ENCODE data around the gene SV2C. TPM values are rescaled to one million over a fixed set of nuclear protein-coding genes. Genes with fewer than 3 reads are reported as not detected.
A peak's percentile ranks its signal among the peaks of the same experiment; 100 is the strongest.

Gene SV2C
- total and polyA plus RNA-seq, 2 donors (not counting 1 experiment from before 2014, with no cell fraction given) = not detected

GRCh38 chr5:76269259-76269931, 186.2 kb downstream of the SV2C start:
- DNase-seq (ENCODE audit: low read depth in 2 of 2) = peak in 1 of 2 donors; percentile 10
- Histone ChIP-seq H3K4me3 (replicated peaks in 1 of 4; ENCODE audit: control extremely low read depth in 1 of 4, insufficient read depth in 1 of 4, low read depth in 3 of 4, low read length in 4 of 4) (no peak overlapping the region), H3K9ac (ENCODE audit: insufficient read depth, low read length) (no peak overlapping the region), H4K20me1 (ENCODE audit: control insufficient read depth, extremely low read depth, insufficient read depth, low read length) (no peaks in the 10 kb centered on the region), H3K27ac (ENCODE audit: insufficient read depth, low read length) (no peak overlapping the region), H3K4me2 (ENCODE audit: extremely low read depth, insufficient read depth, low read length) (no peak overlapping the region), H2AFZ (ENCODE audit: low read length) (no peak overlapping the region), H3K27me3 (ENCODE audit: control insufficient read depth, insufficient read depth, low read length) (no peaks in the 10 kb centered on the region), H3K79me2 (ENCODE audit: control insufficient read depth, insufficient read depth, low read length) (no peaks in the 10 kb centered on the region), H3K36me3 (ENCODE audit: control insufficient read depth, insufficient read depth, low read length) (no peaks in the 10 kb centered on the region), H3K9me3 (ENCODE audit: control insufficient read depth, insufficient read depth, low read depth, low read length) (no peaks in the 10 kb centered on the region), H3K4me1 (ENCODE audit: control insufficient read depth, extremely low read depth, insufficient read depth, low read length) (no peaks in the 10 kb centered on the region)
- TF ChIP-seq CTCF (conservative IDR thresholded peaks at IDR 0.05 in 1 of 2, IDR thresholded peaks at IDR 0.05 in 1 of 2; ENCODE audit: low read depth in 1 of 2, low read length in 2 of 2) = no peak
- TF ChIP-seq EZH2 (IDR thresholded peaks at IDR 0.05; ENCODE audit: low read length, missing control alignments) = no peak

GRCh38 chr5:76269932-76270610, 186.9 kb downstream of the SV2C start:
- peak in 1 of 2 donors; percentile 30 for DNase-seq (ENCODE audit: low read depth in 2 of 2)
- no peak overlapping the region for H2AFZ ChIP-seq (ENCODE audit: low read length)

More at GRCh38 chr5:76269932-76270610, 186.9 kb downstream of the SV2C start:
- Histone ChIP-seq H3K4me2 (ENCODE audit: extremely low read depth, insufficient read depth, low read length) (no peak overlapping the region), H3K9me3 (ENCODE audit: control insufficient read depth, insufficient read depth, low read depth, low read length) (no peaks in the 10 kb centered on the region), H4K20me1 (ENCODE audit: control insufficient read depth, extremely low read depth, insufficient read depth, low read length) (no peaks in the 10 kb centered on the region), H3K4me3 (replicated peaks in 1 of 4; ENCODE audit: control extremely low read depth in 1 of 4, insufficient read depth in 1 of 4, low read depth in 3 of 4, low read length in 4 of 4) (no peak overlapping the region), H3K27me3 (ENCODE audit: control insufficient read depth, insufficient read depth, low read length) (no peaks in the 10 kb centered on the region), H3K4me1 (ENCODE audit: control insufficient read depth, extremely low read depth, insufficient read depth, low read length) (no peaks in the 10 kb centered on the region), H3K36me3 (ENCODE audit: control insufficient read depth, insufficient read depth, low read length) (no peaks in the 10 kb centered on the region), H3K27ac (ENCODE audit: insufficient read depth, low read length) (no peak overlapping the region), H3K79me2 (ENCODE audit: control insufficient read depth, insufficient read depth, low read length) (no peaks in the 10 kb centered on the region), H3K9ac (ENCODE audit: insufficient read depth, low read length) (no peak overlapping the region)
- no peak for TF ChIP-seq EZH2 (IDR thresholded peaks at IDR 0.05; ENCODE audit: low read length, missing control alignments)
- TF ChIP-seq CTCF (conservative IDR thresholded peaks at IDR 0.05 in 1 of 2, IDR thresholded peaks at IDR 0.05 in 1 of 2; ENCODE audit: low read depth in 1 of 2, low read length in 2 of 2) = no peak

All from fibroblast of lung (primary cell).